Hepatocyte (in vitro differentiated cells): ENCODE data around the gene AKR7A2. TPM values are rescaled to one million over a fixed set of nuclear protein-coding genes. Genes with fewer than 3 reads are reported as not detected.

Experiments
- DNase-seq: peaks from one replicate; pipeline ENCODE4 v3.0.0-alpha.2; 2016; ENCODE audit warnings: low spot score
- H2AFZ ChIP-seq: fragments of 200-600 bp; sonication (generic); 2 replicates; pipeline ENCODE4 v1.6.0; 2016; ENCODE audit warnings: antibody characterized with exemption, mild to moderate bottlenecking
- H3K27ac ChIP-seq: fragments of 200-600 bp; sonication (generic); 2 replicates; pipeline ENCODE4 v1.5.1; 2016; ENCODE audit warnings: mild to moderate bottlenecking
- H3K27me3 ChIP-seq: fragments of 200-600 bp; sonication (generic); 2 replicates; pipeline ENCODE4 v1.6.1; 2016
- H3K36me3 ChIP-seq: fragments of 200-600 bp; sonication (generic); replicated peaks from 2 replicates; pipeline ENCODE4 v1.5.1; 2016; ENCODE audit warnings: low read depth; ENCODE audit not compliant: insufficient read depth
- H3K4me1 ChIP-seq: fragments of 200-600 bp; sonication (generic); 2 replicates; pipeline ENCODE4 v1.5.1; 2016; ENCODE audit warnings: mild to moderate bottlenecking, moderate library complexity; ENCODE audit not compliant: insufficient read depth
- H3K4me2 ChIP-seq: fragments of 200-600 bp; sonication (generic); 2 replicates; pipeline ENCODE4 v1.6.0; 2016
- H3K4me3 ChIP-seq: fragments of 200-600 bp; sonication (generic); 2 replicates; pipeline ENCODE4 v1.5.1; 2016; ENCODE audit warnings: mild to moderate bottlenecking
- H3K79me2 ChIP-seq: fragments of 200-600 bp; sonication (generic); 2 replicates; pipeline ENCODE4 v1.6.0; 2017; ENCODE audit warnings: mild to moderate bottlenecking
- H3K9me2 ChIP-seq: fragments of 200-600 bp; sonication (generic); replicated peaks from 2 replicates; pipeline ENCODE4 v1.6.0; 2017; ENCODE audit warnings: mild to moderate bottlenecking; ENCODE audit not compliant: insufficient read depth
- H3K9me3 ChIP-seq: fragments of 200-600 bp; sonication (generic); 2 replicates; pipeline ENCODE4 v1.5.1; 2016; ENCODE audit warnings: low read depth, mild to moderate bottlenecking
- H4K20me1 ChIP-seq: fragments of 200-600 bp; sonication (generic); 2 replicates; pipeline ENCODE4 v1.6.0; 2016; ENCODE audit warnings: mild to moderate bottlenecking; ENCODE audit not compliant: insufficient read depth, poor library complexity, severe bottlenecking
- EZH2 ChIP-seq: fragments of 200-600 bp; sonication (generic); IDR thresholded peaks from 2 replicates; pipeline ENCODE4 v1.6.1; 2016; ENCODE audit warnings: antibody characterized with exemption, mild to moderate bottlenecking, borderline replicate concordance
- EZH2phosphoT487 ChIP-seq: fragments of 200-600 bp; sonication (generic); IDR thresholded peaks from one replicate; pipeline ENCODE4 v1.6.1; 2018; ENCODE audit warnings: antibody characterized with exemption, mild to moderate bottlenecking, low read depth, moderate library complexity; ENCODE audit not compliant: unreplicated experiment, severe bottlenecking
- WGBS: methylation state at CpG from one replicate; pipeline ENCODE4 v1.1.6; 2016; ENCODE audit warnings: low lambda C conversion rate; ENCODE audit errors: missing lambda C conversion rate; 5-methylcytosine and 5-hydroxymethylcytosine counted together
- polyA plus RNA-seq: library from polyadenylated mRNA; unstranded; fragments of >200 nt; fragmentation: Nextera tagmentation; extraction: Ambion mirVana; gene quantifications from 2 replicates; pipeline ENCODE4 v1.2.1, GENCODE V29; 2016
- total RNA-seq: library from RNA; depleted of rRNA; stranded (reverse); fragments of >200 nt; gene quantifications from 2 replicates; pipeline ENCODE4 v1.2.3, GENCODE V29; 2014
- TF ChIP-seq, protein P1 (sequence below): fragments of 200-600 bp; sonication (generic); IDR thresholded peaks from 2 replicates; pipeline ENCODE4 v1.5.1; 2016; ENCODE audit warnings: antibody characterized with exemption, mild to moderate bottlenecking; ENCODE audit not compliant: poor library complexity

AKR7A2 gene
- total and polyA plus RNA-seq, 2 experiments from 2014 or later = 81.5 to 109 TPM

DNA sequence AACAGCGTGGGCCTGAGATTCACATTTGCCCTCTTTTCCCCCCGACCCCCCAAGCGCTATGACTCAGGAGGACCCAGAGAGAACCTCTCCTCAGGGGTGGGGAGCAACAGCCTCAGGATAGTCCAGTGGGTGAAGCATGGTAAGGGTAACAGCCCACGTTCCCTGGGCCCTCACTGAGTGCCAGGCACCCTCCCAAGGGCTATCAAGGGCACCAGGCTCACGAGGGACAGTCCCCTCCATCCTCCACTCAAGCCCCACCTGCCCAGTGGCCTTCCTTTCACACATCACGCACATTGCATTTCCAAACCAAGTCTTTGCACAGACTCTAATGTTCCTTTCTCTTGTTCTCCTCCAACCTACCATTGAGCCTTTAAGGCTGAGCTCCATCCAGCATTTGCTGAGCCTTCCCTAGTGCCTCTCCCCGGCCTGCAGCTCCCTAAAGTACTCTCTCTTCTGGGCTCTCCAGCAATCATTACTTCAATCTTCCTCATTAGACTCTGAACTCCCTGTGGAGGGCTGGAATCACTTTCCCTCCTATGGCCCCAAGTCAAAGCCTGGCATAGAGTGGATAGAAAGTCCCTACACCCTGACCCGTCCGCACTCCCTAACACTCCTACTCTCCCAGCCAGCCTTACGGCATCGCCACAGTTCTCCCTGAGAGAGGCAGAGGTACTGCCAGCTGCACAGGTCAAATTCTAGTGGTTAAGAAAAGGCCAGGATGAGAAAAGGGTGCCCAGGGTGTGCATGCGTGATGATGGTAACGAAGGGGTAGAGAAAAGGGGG, 1.0 kb downstream of the AKR7A2 start:
- Histone ChIP-seq H3K9me2 (no peaks in the 10 kb centered on the region), H3K4me1 (peaks cover 5% of the 10 kb centered on the region), H3K4me3 (peak overlapping the region; percentile 97), H3K9me3 (no peaks in the 10 kb centered on the region), H4K20me1 (peaks cover 3% of the 10 kb centered on the region), H3K79me2 (peaks cover 51% of the 10 kb centered on the region), H3K4me2 (peak overlapping the region; percentile 99), H3K27ac (peak overlapping the region; percentile 80), H3K27me3 (no peaks in the 10 kb centered on the region), H2AFZ (peak overlapping the region; percentile 89), H3K36me3 (no peaks in the 10 kb centered on the region)
- 55% methylated on average over 13 of the region's 13 CpGs for WGBS
- TF ChIP-seq EZH2 (no peak), EZH2phosphoT487 (no peak)
- TF ChIP-seq, protein P1, sequence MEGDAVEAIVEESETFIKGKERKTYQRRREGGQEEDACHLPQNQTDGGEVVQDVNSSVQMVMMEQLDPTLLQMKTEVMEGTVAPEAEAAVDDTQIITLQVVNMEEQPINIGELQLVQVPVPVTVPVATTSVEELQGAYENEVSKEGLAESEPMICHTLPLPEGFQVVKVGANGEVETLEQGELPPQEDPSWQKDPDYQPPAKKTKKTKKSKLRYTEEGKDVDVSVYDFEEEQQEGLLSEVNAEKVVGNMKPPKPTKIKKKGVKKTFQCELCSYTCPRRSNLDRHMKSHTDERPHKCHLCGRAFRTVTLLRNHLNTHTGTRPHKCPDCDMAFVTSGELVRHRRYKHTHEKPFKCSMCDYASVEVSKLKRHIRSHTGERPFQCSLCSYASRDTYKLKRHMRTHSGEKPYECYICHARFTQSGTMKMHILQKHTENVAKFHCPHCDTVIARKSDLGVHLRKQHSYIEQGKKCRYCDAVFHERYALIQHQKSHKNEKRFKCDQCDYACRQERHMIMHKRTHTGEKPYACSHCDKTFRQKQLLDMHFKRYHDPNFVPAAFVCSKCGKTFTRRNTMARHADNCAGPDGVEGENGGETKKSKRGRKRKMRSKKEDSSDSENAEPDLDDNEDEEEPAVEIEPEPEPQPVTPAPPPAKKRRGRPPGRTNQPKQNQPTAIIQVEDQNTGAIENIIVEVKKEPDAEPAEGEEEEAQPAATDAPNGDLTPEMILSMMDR = no peak
- DNase-seq = no peak

DNA sequence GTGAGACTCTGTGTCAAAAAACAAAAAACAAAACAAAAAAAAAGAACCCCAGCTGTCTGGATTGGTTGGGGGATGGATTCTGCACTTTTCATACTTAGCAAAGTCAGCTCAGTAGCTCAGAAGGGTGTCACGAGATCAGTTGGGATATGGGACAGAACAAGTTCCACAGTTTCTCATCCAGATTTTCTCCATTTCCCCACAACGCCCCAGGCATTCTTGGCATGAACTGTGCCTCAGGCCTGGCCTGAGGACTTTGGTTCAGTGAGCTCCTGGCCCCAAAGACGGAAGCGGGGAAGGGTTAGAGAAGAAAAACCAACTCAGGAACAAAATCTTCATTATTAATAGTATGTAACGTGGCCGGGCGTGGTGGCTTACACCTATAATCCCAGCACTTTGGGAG, 1.9 kb downstream of the AKR7A2 start:
- TF ChIP-seq, protein P1 = no peak
- no peak for TF ChIP-seq EZH2
- no peak for TF ChIP-seq EZH2phosphoT487
- H3K4me3 ChIP-seq = no peak overlapping the region
- WGBS = 95% methylated on average over 7 of the region's 7 CpGs
- no peak overlapping the region for H2AFZ ChIP-seq
- H3K36me3 ChIP-seq = no peaks in the 10 kb centered on the region
- H3K4me2 ChIP-seq = no peak overlapping the region
- peaks cover 3% of the 10 kb centered on the region for H4K20me1 ChIP-seq
- peaks cover 5% of the 10 kb centered on the region for H3K4me1 ChIP-seq
- no peak for DNase-seq
- no peaks in the 10 kb centered on the region for H3K27me3 ChIP-seq
- no peaks in the 10 kb centered on the region for H3K9me2 ChIP-seq
- H3K27ac ChIP-seq = no peak overlapping the region
- H3K79me2 ChIP-seq = peaks cover 48% of the 10 kb centered on the region
- no peaks in the 10 kb centered on the region for H3K9me3 ChIP-seq

DNA sequence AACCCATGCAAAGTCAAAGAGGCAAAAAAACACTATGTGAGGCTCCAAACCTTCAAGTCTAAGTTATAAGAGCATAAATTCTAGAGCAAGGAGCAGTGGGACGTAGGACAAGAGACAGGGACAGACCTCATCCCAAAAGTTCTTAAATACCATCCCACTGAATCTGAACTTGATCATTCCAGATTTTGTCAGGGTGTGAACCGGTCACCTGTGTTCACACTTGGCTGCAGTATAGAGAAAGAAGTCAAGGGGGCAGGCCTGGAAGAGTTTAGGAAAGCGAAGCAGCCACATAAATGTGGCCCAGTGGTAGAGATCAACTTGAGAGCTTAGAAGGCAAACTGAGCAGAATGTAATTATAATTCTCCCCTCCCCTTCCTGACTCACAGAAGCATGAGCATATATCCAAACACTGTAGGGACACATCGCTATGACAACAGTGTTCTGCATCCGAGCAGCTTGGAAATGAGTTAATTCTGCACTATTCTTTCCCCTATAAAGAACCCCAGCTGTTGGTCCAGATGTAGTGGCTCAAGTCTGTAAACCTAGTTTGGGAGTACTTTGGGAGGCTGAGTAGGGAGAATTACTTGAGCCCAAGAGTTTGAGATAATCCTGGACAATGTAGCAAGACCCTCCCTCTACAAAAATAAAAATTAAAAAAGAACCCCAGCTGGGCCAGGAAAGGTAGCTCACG, 2.7 kb downstream of the AKR7A2 start:
- Histone ChIP-seq H3K27me3 (no peaks in the 10 kb centered on the region), H3K27ac (no peak overlapping the region), H2AFZ (no peak overlapping the region), H3K79me2 (peaks cover 43% of the 10 kb centered on the region), H3K4me2 (no peak overlapping the region), H3K9me3 (no peaks in the 10 kb centered on the region), H4K20me1 (peaks cover 3% of the 10 kb centered on the region), H3K4me3 (no peak overlapping the region), H3K36me3 (no peaks in the 10 kb centered on the region), H3K4me1 (peaks cover 5% of the 10 kb centered on the region), H3K9me2 (no peaks in the 10 kb centered on the region)
- WGBS = 92% methylated on average over 6 of the region's 6 CpGs
- TF ChIP-seq, protein P1 = no peak
- no peak for TF ChIP-seq EZH2phosphoT487
- no peak for TF ChIP-seq EZH2
- DNase-seq = no peak
